Measurements from ENCODE around the gene HS3ST1.

GRCh38 chr4:11366859-11367258 is 61.8 kb downstream of the HS3ST1 start:
- TF ChIP-seq, protein P1, sequence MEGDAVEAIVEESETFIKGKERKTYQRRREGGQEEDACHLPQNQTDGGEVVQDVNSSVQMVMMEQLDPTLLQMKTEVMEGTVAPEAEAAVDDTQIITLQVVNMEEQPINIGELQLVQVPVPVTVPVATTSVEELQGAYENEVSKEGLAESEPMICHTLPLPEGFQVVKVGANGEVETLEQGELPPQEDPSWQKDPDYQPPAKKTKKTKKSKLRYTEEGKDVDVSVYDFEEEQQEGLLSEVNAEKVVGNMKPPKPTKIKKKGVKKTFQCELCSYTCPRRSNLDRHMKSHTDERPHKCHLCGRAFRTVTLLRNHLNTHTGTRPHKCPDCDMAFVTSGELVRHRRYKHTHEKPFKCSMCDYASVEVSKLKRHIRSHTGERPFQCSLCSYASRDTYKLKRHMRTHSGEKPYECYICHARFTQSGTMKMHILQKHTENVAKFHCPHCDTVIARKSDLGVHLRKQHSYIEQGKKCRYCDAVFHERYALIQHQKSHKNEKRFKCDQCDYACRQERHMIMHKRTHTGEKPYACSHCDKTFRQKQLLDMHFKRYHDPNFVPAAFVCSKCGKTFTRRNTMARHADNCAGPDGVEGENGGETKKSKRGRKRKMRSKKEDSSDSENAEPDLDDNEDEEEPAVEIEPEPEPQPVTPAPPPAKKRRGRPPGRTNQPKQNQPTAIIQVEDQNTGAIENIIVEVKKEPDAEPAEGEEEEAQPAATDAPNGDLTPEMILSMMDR (IDR thresholded peaks at IDR 0.05): no peak
- no peak for TF ChIP-seq POLR2A (IDR thresholded peaks at IDR 0.05)

All from sigmoid colon (tissue), 3 donors.